ENCODE measurements around the gene NTN1.
"Not testable (repeated sequence)": the region's sequence is repeated elsewhere in the genome, so short reads cannot be mapped to it uniquely, and the experiment has no call there.

Gene NTN1

DNA sequence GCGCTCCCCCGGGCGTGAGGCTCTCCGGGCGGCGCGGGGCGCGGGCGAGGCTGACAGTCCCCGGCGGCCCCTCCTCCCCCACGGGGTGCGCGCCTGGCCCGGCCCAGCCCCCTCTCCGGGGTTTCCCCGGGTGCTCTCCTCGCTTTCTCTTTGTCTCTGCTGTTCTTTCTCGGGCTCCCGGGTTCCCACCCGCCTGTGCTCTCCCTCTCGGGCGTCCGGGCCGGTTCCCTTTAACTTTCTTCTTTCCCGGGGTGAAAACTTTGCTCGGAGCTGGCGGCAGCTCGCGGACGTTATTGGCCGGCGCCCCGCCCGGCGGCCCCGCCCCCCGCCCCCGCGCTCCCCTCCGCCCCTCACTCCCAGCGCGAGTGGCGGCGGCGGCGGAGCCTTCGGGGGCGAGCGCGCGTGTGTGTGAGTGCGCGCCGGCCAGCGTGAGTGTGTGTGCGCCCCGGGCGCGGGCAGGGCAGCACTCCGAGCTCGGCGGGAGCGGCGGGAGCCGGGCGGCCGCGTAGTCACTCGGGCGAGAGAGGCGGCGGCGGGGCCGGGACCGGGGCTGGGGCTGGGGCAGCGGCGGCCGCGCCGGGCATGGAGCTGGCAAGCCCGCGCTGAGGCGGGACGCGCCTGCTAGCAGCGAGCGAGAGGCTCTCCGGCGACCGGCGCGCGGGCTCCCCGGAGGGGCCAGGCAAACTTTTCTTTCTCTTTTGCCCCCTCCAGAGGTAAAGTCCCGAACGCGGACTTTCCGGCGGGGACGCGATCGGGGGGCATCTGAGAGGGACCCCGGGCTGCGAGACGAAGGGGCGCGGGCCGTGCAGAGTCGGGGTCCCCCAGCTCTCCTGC, at the start of gene NTN1:
Gene NTN1, plus strand, starts transcription at position 353 of the 834 bp plus-strand sequence. CDS start 864 bp downstream, outside the sequence.
- peak; percentile 51 to 52 for DNase-seq

DNA sequence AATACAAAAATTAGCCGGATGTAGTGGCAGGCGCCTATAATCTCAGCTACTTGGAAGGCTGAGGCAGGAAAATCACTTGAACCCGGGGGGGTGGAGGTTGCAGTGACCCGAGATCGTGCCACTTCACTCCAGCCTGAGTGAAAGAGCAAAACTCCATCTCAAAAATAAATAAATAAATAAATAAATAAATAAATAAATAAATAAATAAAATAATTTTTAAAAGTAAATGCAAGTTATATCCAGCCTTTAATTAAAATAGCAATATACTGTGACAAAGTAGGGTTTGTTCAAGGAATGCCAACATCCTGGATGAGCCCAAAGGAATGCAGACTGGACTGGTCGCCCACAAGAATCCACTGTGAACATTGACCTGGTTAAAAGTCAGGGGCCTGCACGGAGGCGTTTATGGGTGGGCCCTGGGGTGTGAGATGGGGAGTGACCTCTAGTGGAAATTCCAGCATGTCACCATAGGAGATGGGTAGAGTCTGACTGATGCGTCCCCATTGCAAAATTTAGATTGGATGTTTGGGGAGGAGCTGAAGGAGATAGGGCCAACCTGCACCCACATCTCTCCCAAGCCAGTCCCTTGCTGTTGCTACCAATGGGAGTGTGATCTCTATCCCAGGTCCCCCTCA, 46.1 kb upstream of the NTN1 start:
- DNase-seq: no peak

DNA sequence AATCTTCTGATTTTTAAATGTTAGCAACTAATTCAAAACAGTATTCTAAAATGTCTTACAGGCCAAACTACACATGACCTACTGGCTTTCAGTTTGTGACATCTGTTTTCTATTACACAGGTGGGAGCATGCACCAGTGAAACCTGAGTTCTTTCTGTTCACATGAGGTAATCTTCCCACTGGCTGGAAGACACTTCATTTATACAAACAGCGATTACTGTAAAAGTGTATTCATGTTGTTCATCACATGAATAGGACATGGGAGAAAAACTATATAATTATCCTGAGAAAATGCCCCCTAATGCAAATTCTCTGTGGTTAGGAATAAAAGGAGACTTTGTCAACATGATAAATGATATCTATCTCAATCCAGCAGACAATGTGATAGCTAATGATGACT, 44.7 kb upstream of the NTN1 start:
- no peak for DNase-seq

DNA sequence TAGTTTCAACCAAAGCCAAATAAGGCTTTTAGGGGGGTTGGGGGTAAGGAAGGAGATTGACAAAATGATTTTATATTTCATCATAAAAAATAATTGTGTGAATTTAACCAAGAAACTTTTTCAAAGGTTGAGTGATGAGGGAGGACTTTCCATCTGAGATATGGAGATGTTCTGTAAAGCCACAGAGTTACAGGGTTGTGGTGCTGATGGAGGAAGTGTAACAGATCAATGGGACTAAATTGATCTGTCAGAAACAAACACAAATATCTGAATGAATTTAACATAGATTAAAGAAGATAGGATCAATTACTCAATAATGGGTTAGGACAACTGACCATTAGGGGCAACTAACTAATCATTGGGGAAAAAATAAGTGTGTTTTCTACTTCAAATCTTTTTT, 41.6 kb upstream of the NTN1 start:
- no peak for DNase-seq

DNA sequence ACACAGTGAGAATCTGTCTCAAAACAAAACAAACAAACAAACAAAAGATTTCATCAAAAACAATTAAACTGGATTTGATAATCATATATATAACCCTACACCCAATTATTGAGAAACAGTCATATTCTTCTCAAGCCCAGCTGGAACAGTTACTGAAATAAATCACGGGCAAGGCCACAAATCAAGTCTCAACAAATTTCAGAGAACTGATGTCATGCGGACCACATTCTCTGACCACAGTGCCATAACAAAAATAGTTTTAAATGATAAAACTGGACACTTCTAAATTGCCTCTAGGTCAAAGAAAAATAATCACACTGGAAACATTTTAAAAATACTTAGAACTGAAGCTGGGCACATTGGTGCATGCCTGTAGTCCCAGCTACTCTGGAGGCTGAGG, 39.9 kb upstream of the NTN1 start:
- no peak for DNase-seq

DNA sequence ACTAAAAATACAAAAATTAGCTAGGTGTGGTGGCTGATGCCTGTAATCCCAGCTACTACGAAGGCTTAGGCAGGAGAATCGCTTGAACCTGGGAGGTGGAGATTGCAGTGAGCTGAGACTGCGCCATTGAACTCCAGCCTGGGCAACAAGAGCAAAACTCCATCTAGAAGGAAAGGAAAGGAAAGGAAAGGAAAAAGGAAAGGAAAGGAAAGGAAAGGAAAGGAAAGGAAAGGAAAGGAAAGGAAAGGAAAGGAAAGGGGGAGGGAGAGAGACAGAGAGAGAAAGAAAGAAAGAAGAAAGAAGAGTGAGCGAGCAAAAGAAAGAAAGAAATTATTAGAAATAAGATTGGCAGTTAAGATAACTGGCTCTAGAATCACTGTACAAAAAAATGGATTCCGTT, 37.1 kb upstream of the NTN1 start:
- not testable (repeated sequence) for DNase-seq

DNA sequence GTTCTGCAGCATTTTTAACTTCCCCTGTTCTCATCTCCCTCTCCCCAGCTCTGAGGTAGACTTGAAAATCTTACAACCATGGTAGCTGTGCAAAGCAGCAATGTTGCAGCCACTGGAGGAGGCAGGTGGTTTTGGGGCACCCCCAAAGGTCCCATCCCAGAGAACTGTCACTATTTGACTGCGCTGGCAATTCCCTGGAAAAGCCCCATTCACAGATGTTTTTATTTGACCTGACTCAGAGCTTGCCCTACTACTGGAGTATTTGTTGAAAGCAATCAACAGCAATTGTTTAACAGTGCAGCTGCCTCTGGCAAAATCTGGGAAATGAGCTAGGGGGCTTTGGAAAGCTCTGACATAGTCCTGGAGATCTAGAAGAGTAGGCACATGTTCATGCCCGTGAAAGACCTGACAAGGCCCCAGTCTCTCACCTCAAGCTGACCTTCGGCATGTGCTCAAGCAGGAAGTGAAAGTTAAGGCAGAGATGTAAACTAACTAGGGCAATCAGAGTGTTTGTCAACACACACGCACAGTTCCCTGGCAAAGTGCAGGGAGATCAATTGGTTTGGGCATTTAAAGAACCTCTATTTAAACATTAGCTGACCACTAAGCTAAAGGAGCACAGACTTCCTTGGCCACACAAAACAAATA, 36.1 kb upstream of the NTN1 start:
- peak in 1 of 2 donors; percentile 49 for DNase-seq

DNA sequence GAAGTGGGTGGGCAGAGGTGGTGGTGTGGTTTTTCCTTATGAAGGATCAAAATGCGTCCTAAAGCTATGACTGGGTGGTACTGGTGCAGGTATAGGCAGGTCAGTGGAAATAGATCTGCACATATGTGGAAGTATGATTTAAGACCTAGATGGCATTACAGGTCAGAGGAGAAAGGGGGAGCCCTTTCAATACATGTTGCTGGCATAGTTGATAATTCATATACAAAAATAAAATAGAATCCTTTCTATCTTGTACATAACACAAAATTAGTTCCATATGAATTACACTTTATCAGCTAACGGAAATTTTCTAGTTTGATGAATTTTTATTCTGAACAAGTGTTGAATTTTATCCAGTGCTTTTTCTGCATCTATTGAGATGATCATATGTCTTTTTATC, 35.0 kb upstream of the NTN1 start:
- DNase-seq: no peak

DNA sequence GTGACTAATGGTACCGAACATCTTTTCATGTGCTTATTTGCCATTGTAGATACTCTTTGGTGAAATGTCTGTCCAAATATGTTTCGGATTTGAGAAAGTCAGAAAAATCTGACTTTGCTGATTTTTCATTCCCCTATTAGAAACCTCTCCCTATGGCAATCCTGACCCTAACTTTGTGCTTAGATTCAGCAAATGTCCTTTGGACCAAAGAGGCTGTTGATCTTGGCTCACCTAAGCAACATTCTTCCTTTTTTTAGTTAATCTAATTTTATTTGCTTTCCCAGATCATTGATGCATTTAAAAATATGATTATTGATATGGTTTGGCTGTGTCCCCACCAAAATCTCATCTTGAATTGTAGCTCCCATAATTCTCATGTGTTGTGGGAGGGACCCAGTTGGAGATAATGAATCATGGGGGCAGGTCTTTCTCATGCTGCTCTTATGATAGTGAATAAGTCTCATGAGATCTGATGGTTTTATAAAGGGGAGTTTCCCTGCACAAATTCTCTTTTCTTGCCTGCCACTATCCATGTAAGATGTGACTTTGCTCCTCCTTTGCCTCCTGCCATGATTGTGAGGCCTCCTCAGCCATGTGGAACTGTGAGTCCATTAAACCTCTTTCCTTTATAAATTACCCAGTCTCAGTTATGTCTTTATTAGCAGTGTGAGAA, 32.9 kb upstream of the NTN1 start:
- not testable (repeated sequence) for DNase-seq

DNA sequence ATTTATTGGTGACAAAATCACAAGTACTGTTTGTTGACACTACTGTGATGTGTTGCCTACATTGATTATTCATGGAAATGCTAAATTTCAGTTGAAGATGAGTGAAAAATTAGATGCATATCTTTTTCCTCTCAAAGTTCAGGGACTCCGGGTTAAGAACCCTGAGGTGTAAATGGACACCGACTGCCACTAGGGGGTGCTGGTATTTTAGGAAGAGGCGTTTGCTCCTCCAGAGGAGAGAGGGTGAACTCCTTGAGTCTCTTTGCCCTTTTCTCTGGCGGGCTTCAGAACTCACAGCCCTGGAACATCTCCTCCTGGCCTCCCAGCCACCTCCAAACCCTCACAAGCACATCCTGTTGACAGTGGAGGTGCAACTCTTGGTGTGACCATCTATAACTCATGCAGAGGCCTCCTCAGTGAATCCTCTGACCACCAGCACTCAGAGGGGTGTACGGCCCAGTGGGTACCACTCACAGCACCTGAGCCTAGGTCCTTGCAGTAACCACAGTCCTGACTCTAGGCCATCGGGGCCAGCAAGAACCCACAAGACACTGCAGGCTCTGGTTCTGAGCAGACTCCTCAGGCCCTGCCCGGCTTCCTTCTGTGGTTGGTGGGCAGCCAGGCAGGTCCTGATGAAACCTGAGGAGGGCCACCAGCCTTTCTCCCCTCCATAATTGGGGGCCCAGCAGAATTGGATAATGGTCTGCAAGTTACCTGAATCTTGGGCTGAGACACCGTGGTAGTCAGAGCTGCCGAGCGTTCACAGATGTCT, 29.6 kb upstream of the NTN1 start:
- peak; percentile 71 to 72 for DNase-seq

DNA sequence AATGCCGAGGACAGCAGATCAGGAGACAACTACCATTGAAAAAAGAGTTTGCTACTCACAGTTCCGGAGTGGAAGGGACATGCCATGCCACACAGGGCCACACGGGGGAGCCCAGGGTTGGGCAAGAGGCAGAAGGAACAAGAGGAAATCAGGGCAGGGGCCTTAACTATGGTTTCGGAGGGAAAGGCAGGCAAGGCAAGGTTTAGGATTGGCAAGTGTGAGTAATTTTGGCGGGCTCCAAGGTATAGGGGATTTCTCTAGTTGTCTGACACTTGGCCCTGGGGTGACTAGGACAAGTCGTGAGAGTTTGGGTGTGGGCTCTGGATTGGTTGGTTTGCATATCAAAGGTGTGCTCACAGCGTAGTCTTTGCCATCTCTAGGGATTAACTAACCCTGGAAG, 27.0 kb upstream of the NTN1 start:
- DNase-seq: peak; percentile 43 to 53

DNA sequence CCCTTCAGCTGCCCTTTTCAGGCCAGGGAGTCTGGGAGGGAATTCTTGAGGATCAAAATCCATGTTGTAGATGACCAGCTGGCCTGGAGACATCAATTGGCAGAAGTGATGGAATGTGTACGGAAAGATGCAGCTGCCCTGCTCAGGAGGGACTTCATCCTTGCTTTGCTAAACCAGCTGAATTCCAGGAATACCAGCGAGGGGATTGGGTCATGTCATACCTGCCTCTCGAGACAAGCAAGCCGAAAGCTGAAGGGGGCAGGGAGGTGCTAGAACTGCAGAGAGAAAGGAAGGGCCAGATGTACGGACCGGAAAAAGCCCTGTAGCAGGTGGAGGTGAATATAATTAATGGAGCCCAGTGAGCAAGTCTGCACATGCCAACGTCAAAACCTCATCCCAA, 25.6 kb upstream of the NTN1 start:
- no peak for DNase-seq

DNA sequence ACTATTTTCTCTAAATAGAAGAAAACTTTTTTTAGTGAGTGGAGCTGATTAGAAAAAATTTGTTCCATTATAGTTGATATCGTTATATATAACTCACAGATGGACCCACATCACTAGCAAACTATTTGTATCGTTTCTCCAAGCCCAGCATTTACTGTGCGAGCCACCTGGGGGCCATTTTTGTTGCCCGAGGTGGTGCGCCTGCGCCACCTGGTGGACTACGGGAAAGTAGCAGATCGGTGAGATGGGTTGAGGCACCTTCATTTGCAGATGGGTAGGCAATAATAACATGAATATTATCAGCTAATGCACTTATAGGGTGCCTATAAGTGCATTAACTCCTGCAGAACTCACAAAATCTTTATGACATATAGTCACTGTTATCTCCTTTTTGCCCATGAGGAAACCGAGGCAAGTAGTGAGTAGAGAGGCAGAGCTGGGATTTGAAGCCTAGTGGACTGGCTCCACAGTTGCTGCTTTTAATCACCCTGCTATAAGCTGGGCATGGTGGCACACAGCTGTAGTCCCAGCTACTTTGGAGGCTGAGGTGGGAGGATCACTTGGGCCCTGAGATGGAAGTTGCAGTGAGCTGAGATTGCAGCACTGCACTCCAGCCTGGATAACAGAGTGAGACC, 23.2 kb upstream of the NTN1 start:
- peak; percentile 82 for DNase-seq

DNA sequence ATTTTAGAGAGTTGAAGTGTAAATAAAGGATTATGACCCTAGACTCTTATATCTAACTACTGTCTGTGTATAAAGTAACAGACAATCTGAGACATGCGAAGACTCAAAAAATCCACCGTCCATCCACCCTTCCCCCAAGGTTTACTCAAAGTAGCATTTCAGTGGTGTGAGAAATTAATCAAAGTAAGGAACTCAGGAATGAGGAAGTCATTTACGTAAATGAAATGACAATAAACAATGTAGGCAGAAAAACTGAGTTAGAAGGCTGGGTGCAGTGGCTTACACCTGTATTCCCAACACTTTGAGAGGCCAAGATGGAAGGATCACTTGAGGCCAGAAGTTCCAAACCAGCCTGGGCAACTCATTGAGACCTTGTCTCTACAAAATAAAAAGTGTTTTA, 19.8 kb upstream of the NTN1 start:
- DNase-seq: no peak

DNA sequence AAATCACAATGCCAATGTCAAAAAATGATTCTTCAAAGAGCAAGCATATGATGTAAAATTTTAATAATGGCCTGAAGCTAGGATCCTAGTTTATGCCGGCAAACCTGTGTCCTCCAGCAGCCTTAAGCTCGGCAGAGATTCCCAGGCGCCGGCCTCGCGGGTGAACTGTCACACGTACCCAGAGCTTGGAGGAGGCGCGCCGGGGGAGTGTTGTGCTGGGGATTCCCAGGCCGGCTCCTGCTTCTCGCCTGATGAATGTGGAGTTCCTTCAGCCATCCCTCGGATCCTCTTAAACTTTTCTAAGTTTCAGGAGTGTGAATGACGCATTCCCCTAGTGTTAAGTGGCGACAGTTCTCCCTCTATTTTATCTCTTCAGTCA, 19.1 kb upstream of the NTN1 start:
- DNase-seq: no peak

DNA sequence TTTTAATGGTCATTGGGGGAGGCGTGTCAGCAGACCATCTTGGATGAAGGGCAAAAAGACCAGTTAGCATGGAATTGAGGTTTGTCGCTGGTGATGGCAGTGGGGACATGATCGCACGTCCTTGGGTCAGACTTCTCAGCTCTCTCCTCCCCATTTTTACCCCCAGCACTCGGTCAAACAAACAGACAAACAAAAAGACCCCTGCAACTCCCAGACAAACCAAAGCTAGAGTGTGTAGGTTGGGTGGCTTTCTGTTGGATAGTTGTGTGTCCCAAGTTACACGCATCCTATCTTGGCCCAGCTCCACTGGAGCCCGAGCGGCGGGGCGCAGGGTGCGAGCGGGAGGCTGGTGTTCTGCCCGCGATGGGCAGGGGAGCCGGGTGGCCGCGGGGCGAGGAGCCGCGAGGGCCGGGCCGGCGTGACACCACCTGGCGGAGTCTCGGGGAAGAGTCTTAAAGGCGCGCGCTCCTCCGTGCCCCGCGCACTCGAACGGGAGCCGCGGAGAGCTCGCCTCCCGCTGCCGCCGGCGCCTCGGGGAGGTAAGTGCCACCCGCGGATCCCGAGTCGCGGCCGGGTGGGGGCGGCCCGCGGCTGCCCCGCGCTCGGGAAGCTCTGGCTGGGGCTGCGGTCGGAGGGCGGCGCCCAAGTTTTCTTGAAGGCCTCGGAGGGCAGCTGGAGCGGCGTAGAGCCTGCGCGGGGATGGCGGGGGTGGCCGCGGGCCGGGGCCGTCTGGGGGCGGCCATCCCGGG, 18.5 kb upstream of the NTN1 start:
- DNase-seq: peak in 1 of 2 donors; percentile 26

DNA sequence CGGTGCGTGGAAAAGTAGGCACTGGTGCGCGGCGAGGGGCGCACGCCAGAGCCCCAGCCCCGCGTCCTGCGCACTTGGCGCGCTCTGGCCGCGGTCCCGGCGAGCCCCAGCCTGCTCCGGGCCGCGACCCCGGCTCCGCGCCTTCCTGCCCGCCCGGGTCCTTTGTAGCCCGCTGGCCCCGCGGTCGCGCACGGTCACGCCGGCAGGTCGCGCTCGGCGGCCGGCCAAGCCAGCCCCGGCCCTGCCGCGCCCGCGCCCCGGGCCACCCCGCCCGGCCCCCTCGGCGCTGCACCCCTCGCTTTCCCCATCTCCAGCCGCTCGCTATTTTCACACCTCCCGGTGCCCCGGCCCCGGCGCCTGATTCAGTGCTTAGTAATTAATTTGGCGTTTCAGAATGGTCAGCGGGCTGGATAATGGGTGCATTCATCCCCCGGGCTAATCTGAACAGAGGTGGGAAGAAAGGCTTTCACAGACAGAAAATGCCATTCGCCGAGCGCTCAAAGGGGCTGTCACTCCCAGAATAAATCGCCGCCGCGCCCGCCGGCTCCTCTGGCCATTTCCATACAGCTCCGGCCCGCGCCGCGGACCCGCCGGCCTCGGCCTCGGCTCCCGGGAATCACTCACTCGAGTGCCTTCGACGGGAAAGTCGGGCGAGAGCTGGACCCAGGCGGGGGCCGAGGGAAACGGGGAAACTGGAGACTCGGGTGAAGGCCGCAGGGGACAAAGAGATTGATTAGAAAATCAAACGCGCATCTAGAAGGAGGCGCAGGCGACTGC, 17.8 kb upstream of the NTN1 start:
- DNase-seq: no peak

DNA sequence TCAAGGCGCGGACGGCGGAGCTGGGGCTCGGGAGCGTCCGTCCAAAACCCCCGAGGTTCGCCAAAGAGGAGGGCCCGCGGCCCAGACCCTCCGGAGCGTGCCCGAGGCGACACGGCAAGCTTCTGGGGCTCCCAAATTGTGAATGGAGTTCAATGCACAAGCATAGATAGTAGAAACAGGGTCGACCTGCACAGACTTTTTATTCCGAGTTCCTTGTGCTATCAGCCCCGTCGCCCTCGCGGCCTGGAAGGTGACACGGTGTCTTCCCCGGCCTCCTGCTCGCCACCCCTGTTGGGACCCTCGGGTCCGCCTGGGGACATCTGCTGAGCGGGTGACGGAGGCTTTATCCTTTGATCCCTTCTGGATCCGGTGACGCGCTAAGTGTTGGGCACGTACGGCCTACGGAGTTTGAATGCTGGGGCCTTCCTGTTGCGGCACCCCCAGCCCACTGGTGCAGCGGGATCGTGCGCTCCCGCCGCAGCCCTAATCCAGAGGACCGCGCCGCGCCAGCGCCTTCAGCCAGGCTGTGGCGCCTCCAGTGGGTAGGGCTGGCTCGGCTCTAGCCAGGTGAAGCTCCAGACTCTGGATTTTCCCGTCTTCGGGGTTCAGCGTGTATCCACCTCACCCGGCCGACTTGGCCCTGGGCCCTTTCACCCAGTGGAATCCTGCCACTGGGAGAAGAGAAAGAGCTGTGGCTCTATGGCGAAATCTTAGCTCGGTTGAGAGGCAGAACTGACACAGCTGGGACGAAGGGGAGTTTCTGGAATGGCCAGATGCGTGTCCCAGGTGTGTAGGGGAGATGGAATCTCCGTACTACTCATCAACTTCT, 17.0 kb upstream of the NTN1 start:
- DNase-seq: no peak

DNA sequence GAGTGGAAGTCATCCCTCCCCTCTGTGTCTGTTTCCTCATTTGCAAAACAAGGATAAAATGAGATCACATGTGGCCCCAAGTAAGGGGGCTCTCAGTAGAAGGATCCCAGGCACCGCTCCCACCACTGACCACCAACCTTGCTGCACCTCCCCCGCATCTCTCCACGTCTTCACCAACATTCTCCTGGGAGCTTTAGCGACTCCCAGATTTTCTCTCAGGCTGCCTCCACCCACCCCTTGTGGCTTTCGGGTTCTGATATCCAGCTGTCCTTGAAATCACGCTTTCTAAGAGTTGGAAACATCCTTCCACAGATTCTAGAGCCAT, 16.4 kb upstream of the NTN1 start:
- no peak for DNase-seq

Data from CD4-positive, alpha-beta T cell treated with Interleukin-4 for 1 hour (primary cell).